Uterus (tissue), 4 donors: ENCODE data around the gene BRAP. TPM values are rescaled to one million over a fixed set of nuclear protein-coding genes. Genes with fewer than 3 reads are reported as not detected.

ENCODE experiments used
- DNase-seq, 2 donors: peaks; one replicate each; pipeline ENCODE4 v3.0.0-alpha.2; 2019 to 2020
- H3K27ac ChIP-seq, 2 donors: fragments of 200-600 bp; sonication (generic); 1 replicate in 1 of 2; 2 replicates in 1 of 2; pipeline ENCODE4 v1.5.1; 2016 to 2018
- H3K27me3 ChIP-seq, 2 donors: fragments of 200-600 bp; sonication (generic); one replicate each; pipeline ENCODE4 v1.5.1; 2018 to 2019; ENCODE audit warnings: control low read depth in 1 of 2
- H3K36me3 ChIP-seq, 2 donors: fragments of 200-600 bp; sonication (generic); one replicate each; pipeline ENCODE4 v1.5.1; 2019; ENCODE audit warnings: control low read depth in 1 of 2
- H3K4me1 ChIP-seq, 2 donors: fragments of 200-600 bp; sonication (generic); one replicate each; pipeline ENCODE4 v1.5.1; 2018 to 2019; ENCODE audit warnings: control low read depth in 1 of 2
- H3K4me3 ChIP-seq, 2 donors: fragments of 200-600 bp; sonication (generic); 1 replicate in 1 of 2; 2 replicates in 1 of 2; pipeline ENCODE4 v1.5.1; 2018 to 2019; ENCODE audit warnings: mild to moderate bottlenecking in 1 of 2
- H3K9me3 ChIP-seq, 2 donors: fragments of 200-600 bp; sonication (generic); one replicate each; pipeline ENCODE4 v1.5.1; 2019; ENCODE audit warnings: control low read depth in 1 of 2
- POLR2A ChIP-seq, 2 donors: fragments of 450-650 bp; IDR thresholded peaks; one replicate each; pipeline ENCODE4 v1.6.1; 2016; ENCODE audit warnings: antibody characterized with exemption in 2 of 2, mild to moderate bottlenecking in 1 of 2, moderate library complexity in 1 of 2
- intact Hi-C: fragments of 100-400 bp; cut with DNase I; formaldehyde crosslinking; loops from one replicate; pipeline ENCODE4 v1.15.1; 2023; ENCODE audit warnings: low total_unique reads
- total RNA-seq, 4 donors: library from RNA; depleted of rRNA in 3 of 4; stranded (reverse); fragments of >200 nt in 3 of 4; gene quantifications; one replicate each; pipeline versions ENCODE4 v1.1.0 to v1.2.4, GENCODE V29; 2014 to 2023
- TF ChIP-seq, protein P1 (sequence below), 4 experiments: fragments of 200-600 bp in 2 of 4; fragments of 450-650 bp in 2 of 4; sonication (generic) in 2 of 4; IDR thresholded peaks; one replicate each; pipeline ENCODE4 v1.5.1; 2016 to 2019; ENCODE audit warnings: antibody characterized with exemption in 4 of 4, mild to moderate bottlenecking in 2 of 4, moderate library complexity in 1 of 4
- donor health status: DM: yes; HTN: yes; CAD: no.

BRAP gene
- total RNA-seq, 4 donors from 2014 or later: 3.1 to 23.0 (median 20.4) TPM

- Histone ChIP-seq H3K36me3 (no peaks in the 10 kb centered on the region), H3K4me1 (no peaks in the 10 kb centered on the region), H3K27me3 (no peaks in the 10 kb centered on the region), H3K4me3 (no peak overlapping the region), H3K27ac (no peak overlapping the region), H3K9me3 (no peaks in the 10 kb centered on the region)
- intact Hi-C loops: no loop called here
- no peak for DNase-seq
- TF ChIP-seq, protein P1, sequence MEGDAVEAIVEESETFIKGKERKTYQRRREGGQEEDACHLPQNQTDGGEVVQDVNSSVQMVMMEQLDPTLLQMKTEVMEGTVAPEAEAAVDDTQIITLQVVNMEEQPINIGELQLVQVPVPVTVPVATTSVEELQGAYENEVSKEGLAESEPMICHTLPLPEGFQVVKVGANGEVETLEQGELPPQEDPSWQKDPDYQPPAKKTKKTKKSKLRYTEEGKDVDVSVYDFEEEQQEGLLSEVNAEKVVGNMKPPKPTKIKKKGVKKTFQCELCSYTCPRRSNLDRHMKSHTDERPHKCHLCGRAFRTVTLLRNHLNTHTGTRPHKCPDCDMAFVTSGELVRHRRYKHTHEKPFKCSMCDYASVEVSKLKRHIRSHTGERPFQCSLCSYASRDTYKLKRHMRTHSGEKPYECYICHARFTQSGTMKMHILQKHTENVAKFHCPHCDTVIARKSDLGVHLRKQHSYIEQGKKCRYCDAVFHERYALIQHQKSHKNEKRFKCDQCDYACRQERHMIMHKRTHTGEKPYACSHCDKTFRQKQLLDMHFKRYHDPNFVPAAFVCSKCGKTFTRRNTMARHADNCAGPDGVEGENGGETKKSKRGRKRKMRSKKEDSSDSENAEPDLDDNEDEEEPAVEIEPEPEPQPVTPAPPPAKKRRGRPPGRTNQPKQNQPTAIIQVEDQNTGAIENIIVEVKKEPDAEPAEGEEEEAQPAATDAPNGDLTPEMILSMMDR (IDR thresholded peaks at IDR 0.05): no peak
- TF ChIP-seq POLR2A (IDR thresholded peaks at IDR 0.05): no peak
Measured at GRCh38 chr12:111705672-111706071, 19.9 kb upstream of the BRAP start.

DNA sequence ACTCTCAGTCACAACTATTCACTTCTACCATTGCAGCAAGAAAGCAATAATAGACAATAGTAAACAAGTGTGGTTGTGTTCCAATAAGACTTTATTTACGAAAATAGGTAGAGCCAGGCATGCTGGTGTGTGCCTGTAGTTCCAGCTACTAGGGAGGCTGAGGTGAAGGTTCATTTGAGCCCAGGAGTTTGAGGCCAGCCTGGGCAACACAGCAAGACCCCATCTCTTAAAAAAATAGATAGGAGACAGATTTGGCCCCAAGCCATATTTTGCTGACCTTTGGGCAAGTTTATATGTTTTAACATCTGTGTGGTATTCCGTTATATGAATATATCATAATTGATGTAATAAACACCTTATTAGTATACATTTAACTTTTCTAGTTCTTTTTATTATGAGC lies 14.2 kb upstream of the BRAP start:
- H3K27me3 ChIP-seq: no peaks in the 10 kb centered on the region
- H3K27ac ChIP-seq: no peak overlapping the region
- intact Hi-C loops: no loop called here
- TF ChIP-seq POLR2A (IDR thresholded peaks at IDR 0.05): no peak
- TF ChIP-seq, protein P1 (IDR thresholded peaks at IDR 0.05): no peak
- DNase-seq: no peak
- no peaks in the 10 kb centered on the region for H3K9me3 ChIP-seq
- H3K36me3 ChIP-seq: no peaks in the 10 kb centered on the region
- no peak overlapping the region for H3K4me3 ChIP-seq
- H3K4me1 ChIP-seq: no peaks in the 10 kb centered on the region

DNA sequence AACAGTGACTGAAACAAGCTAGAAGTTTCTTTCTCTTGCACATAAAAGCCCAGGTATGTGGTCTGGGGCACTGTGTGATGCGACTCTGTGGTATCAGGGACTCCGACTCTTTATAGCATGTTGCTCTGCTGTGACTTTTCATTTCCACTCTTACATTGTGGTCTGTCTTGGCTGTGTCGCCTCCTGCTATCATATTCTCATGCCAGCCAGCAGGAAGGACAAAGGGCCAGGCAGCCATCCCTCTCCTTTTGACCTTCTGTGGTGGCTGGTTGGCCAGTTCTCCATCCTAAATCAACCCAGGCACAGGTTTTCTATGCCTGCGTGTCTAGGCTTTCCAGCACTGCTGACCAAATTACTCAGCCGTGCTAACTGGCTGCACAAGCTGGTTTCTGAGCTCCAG lies 8.1 kb upstream of the BRAP start:
- intact Hi-C loops: no loop called here
- Histone ChIP-seq H3K36me3 (no peaks in the 10 kb centered on the region), H3K4me3 (no peak overlapping the region), H3K9me3 (no peaks in the 10 kb centered on the region), H3K4me1 (no peaks in the 10 kb centered on the region), H3K27me3 (no peaks in the 10 kb centered on the region), H3K27ac (no peak overlapping the region)
- TF ChIP-seq, protein P1 (IDR thresholded peaks at IDR 0.05): no peak
- no peak for TF ChIP-seq POLR2A (IDR thresholded peaks at IDR 0.05)
- no peak for DNase-seq

- no peak for DNase-seq
- intact Hi-C loops: no loop called here
- H3K27ac ChIP-seq: no peak overlapping the region
- H3K4me1 ChIP-seq: no peaks in the 10 kb centered on the region
- no peaks in the 10 kb centered on the region for H3K36me3 ChIP-seq
- H3K9me3 ChIP-seq: no peaks in the 10 kb centered on the region
- TF ChIP-seq, protein P1 (IDR thresholded peaks at IDR 0.05): no peak
- no peak for TF ChIP-seq POLR2A (IDR thresholded peaks at IDR 0.05)
- H3K27me3 ChIP-seq: no peaks in the 10 kb centered on the region
- H3K4me3 ChIP-seq: no peak overlapping the region
Measured at GRCh38 chr12:111692575-111693210, 6.9 kb upstream of the BRAP start.

- DNase-seq: no peak
- H3K9me3 ChIP-seq: no peaks in the 10 kb centered on the region
- H3K4me1 ChIP-seq: no peaks in the 10 kb centered on the region
- H3K4me3 ChIP-seq: no peak overlapping the region
- intact Hi-C loops: no loop called here
- no peak overlapping the region for H3K27ac ChIP-seq
- TF ChIP-seq, protein P1 (IDR thresholded peaks at IDR 0.05): no peak
- TF ChIP-seq POLR2A (IDR thresholded peaks at IDR 0.05): no peak
- H3K27me3 ChIP-seq: no peaks in the 10 kb centered on the region
- H3K36me3 ChIP-seq: no peaks in the 10 kb centered on the region
Measured at GRCh38 chr12:111691262-111691661, 5.5 kb upstream of the BRAP start.
